CD14-positive monocyte (primary cell): ENCODE results near the gene D2HGDH. TPM values are rescaled to one million over a fixed set of nuclear protein-coding genes. Genes with fewer than 3 reads are reported as not detected.

Experiments
- DNase-seq, 3 donors: peaks; one replicate each; pipeline ENCODE4 v3.0.0-alpha.2; 2011 to 2022
- H2AFZ ChIP-seq: 2 replicates; pipeline ENCODE4 v1.6.0; 2012; ENCODE audit warnings: mild to moderate bottlenecking, low read depth, low read length, inconsistent platforms; ENCODE audit not compliant: insufficient read depth, poor library complexity, severe bottlenecking
- H3K27ac ChIP-seq, 2 donors: 1 replicate in 1 of 2; 2 replicates in 1 of 2; pipeline ENCODE4 v1.5.1; 2012 to 2013; ENCODE audit warnings: low read length in 2 of 2, control low read depth in 1 of 2, inconsistent platforms in 1 of 2, low read depth in 1 of 2, mild to moderate bottlenecking in 1 of 2
- H3K27me3 ChIP-seq, 2 donors: one replicate each; pipeline versions ENCODE4 v1.6.0 to v1.6.1; 2011 to 2013; ENCODE audit warnings: low read length in 2 of 2; ENCODE audit not compliant: control insufficient read depth in 2 of 2, insufficient read depth in 2 of 2
- H3K36me3 ChIP-seq, 2 donors: replicated peaks in 1 of 2; 1 replicate in 1 of 2; 2 replicates in 1 of 2; pipeline versions ENCODE4 v1.5.1 to v1.6.1; 2012 to 2013; ENCODE audit warnings: low read length in 2 of 2, control low read depth in 1 of 2, inconsistent platforms in 1 of 2, mild to moderate bottlenecking in 1 of 2; ENCODE audit not compliant: insufficient read depth in 2 of 2, control insufficient read depth in 1 of 2
- H3K4me1 ChIP-seq, 2 donors: 1 replicate in 1 of 2; 2 replicates in 1 of 2; pipeline versions ENCODE4 v1.5.1 to v1.6.1; 2012 to 2013; ENCODE audit warnings: low read length in 2 of 2, control low read depth in 1 of 2, inconsistent platforms in 1 of 2, mild to moderate bottlenecking in 1 of 2, moderate library complexity in 1 of 2; ENCODE audit not compliant: insufficient read depth in 2 of 2, control insufficient read depth in 1 of 2
- H3K4me2 ChIP-seq: replicated peaks from 2 replicates; pipeline ENCODE3; 2012; ENCODE audit warnings: low read length, moderate library complexity, mild to moderate bottlenecking; ENCODE audit not compliant: poor library complexity, severe bottlenecking; ENCODE audit errors: extremely low read depth
- H3K4me3 ChIP-seq, 3 experiments: fragments of 200-600 bp in 1 of 3; sonication (generic) in 1 of 3; replicated peaks in 1 of 3; 1 replicate in 2 of 3; 2 replicates in 1 of 3; pipeline ENCODE4 v1.5.1; 2011 to 2013; ENCODE audit warnings: low read length in 3 of 3, mild to moderate bottlenecking in 3 of 3, control low read depth in 2 of 3, low read depth in 2 of 3, inconsistent platforms in 1 of 3, moderate library complexity in 1 of 3
- H3K79me2 ChIP-seq: 2 replicates; pipeline ENCODE4 v1.6.0; 2012; ENCODE audit warnings: mild to moderate bottlenecking, control low read depth, inconsistent platforms, low read length, moderate library complexity; ENCODE audit not compliant: insufficient read depth
- H3K9ac ChIP-seq: 2 replicates; pipeline ENCODE4 v1.6.0; 2017; ENCODE audit warnings: low read length, mild to moderate bottlenecking; ENCODE audit not compliant: insufficient read depth, poor library complexity, severe bottlenecking
- H3K9me3 ChIP-seq, 2 donors: replicated peaks in 1 of 2; 1 replicate in 1 of 2; 2 replicates in 1 of 2; pipeline versions ENCODE4 v1.5.1 to v1.6.1; 2012 to 2013; ENCODE audit warnings: low read length in 2 of 2, control low read depth in 1 of 2; ENCODE audit not compliant: control insufficient read depth in 1 of 2, insufficient read depth in 1 of 2
- H4K20me1 ChIP-seq: 2 replicates; pipeline ENCODE4 v1.6.0; 2012; ENCODE audit warnings: mild to moderate bottlenecking, low read length, control low read depth, moderate library complexity; ENCODE audit not compliant: insufficient read depth
- H3K27ac Mint-ChIP-seq, 7 donors: one replicate each; pipeline ENCODE4 v1.8.0; 2020; ENCODE audit warnings: mild to moderate bottlenecking in 7 of 7, mixed read lengths in 7 of 7, moderate library complexity in 6 of 7, inconsistent platforms in 2 of 7
- H3K27me3 Mint-ChIP-seq, 3 donors: one replicate each; pipeline ENCODE4 v1.8.0; 2021 to 2022; ENCODE audit warnings: low read depth in 3 of 3, mild to moderate bottlenecking in 3 of 3, mixed read lengths in 3 of 3, moderate library complexity in 3 of 3, inconsistent platforms in 1 of 3
- H3K36me3 Mint-ChIP-seq, 2 donors: one replicate each; pipeline ENCODE4 v1.8.0; 2020; ENCODE audit warnings: mixed read lengths in 2 of 2, inconsistent platforms in 1 of 2, mild to moderate bottlenecking in 1 of 2
- H3K4me1 Mint-ChIP-seq: one replicate; pipeline ENCODE4 v1.8.0; 2020; ENCODE audit warnings: mild to moderate bottlenecking, mixed read lengths
- H3K4me3 Mint-ChIP-seq, 2 donors: one replicate each; pipeline ENCODE4 v1.8.0; 2020; ENCODE audit warnings: mild to moderate bottlenecking in 2 of 2, mixed read lengths in 2 of 2, moderate library complexity in 1 of 2
- H3K9me3 Mint-ChIP-seq, 7 donors: one replicate each; pipeline ENCODE4 v1.8.0; 2020 to 2022; ENCODE audit warnings: mixed read lengths in 7 of 7, mild to moderate bottlenecking in 6 of 7, moderate library complexity in 6 of 7, inconsistent platforms in 2 of 7
- CTCF ChIP-seq: fragments of 200-600 bp; IDR thresholded peaks from one replicate; pipeline ENCODE4 v1.8.0; 2022; ENCODE audit warnings: antibody characterized with exemption, mild to moderate bottlenecking
- WGBS: methylation state at CpG from one replicate; pipeline ENCODE4 v1.1.5; 2013; ENCODE audit warnings: missing lambda C conversion rate; ENCODE audit not compliant: insufficient coverage; 5-methylcytosine and 5-hydroxymethylcytosine counted together
- intact Hi-C, 2 donors: fragments of 100-400 bp; cut with micrococcal nuclease; formaldehyde crosslinking; loops; one replicate each; pipeline versions ENCODE4 v1.15.0 to v1.15.1; 2023
- polyA plus RNA-seq, 3 donors: library from polyadenylated mRNA; depleted of rRNA in 1 of 3; unstranded in 2 of 3; stranded (reverse) in 1 of 3; fragments of 300-500 nt in 2 of 3; fragments of >200 nt in 1 of 3; fragmentation: Illumina TruSeq in 2 of 3; gene quantifications; 1 replicate in 2 of 3; 2 replicates in 1 of 3; pipeline ENCODE4 v1.2.3, GENCODE V29; 2012 to 2021

The D2HGDH gene
- polyA plus RNA-seq, 3 donors = 1.0 to 57.1 (median 1.1) TPM

DNA sequence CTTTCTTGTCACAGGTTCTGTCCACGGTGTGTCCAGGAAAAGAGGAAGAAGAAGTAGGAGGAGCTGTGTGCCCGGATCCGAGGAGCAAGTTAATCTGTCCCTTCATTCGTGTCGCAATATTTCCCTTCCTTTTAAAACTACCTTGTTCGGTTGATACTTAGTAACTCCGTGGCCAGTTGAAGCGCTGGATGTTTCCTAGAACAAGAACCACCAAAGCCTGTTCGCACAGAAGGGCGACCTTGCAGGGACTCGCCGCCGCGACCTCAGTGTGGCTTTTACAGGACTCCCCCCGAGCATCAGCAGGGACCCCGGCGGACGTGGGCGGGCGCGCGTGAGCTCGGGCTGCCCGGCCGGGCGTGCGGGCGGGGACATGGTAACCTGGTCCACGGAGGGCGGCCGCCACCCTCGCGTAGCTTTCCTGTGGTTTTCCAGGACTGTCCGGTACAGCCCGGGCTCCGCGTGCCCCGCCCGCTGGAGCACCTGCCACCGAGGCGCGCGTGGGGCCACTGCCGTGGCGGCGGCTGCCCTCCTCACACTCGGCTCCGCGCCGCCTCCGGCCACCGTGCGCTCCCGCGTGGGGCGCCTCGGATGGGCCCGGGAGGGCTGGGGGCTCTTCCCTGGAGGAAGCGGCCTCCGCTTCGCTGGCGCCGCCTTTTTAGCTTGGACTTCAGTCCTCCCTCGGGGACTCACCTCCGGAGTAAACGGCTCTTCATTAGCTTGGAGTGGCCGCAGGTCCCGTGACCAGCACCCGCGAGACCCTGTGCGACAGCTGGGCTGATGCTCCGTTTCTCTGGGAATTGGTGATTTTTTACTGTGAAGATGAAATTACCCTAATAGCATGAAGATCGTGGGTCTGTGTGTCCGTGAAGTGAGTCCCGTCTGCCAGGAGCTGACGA lies 9.2 kb upstream of the D2HGDH start:
- H3K36me3 Mint-ChIP-seq = peaks cover 39 to 49% of the 10 kb centered on the region in 2 donors
- peaks cover 7% of the 10 kb centered on the region for H3K4me1 Mint-ChIP-seq
- no peak for DNase-seq
- intact Hi-C loops = no loop called here
- no peak overlapping the region for H2AFZ ChIP-seq
- no peak overlapping the region for H3K4me3 Mint-ChIP-seq
- no peak overlapping the region for H3K27ac ChIP-seq
- H3K36me3 ChIP-seq = peaks cover 27 to 41% of the 10 kb centered on the region in 2 donors
- H3K9me3 Mint-ChIP-seq = peaks cover 31 to 43% (median 41%) of the 10 kb centered on the region in 7 donors
- 92% methylated on average over 68 of the region's 76 CpGs for WGBS
- peaks cover 31 to 51% of the 10 kb centered on the region in 2 donors for H3K9me3 ChIP-seq
- no peak overlapping the region for H3K4me2 ChIP-seq
- H3K4me1 ChIP-seq = peaks cover 0 to 2% of the 10 kb centered on the region in 2 donors
- no peak overlapping the region for H3K4me3 ChIP-seq
- no peaks in the 10 kb centered on the region for H3K27me3 ChIP-seq
- H3K9ac ChIP-seq = no peak overlapping the region
- H3K27me3 Mint-ChIP-seq = peaks cover 0 to 2% (median 0%) of the 10 kb centered on the region in 3 donors
- no peaks in the 10 kb centered on the region for H3K79me2 ChIP-seq
- peak overlapping the region in 1 of 7 donors; percentile 45 for H3K27ac Mint-ChIP-seq
- TF ChIP-seq CTCF = no peak
- no peaks in the 10 kb centered on the region for H4K20me1 ChIP-seq

GRCh38 chr2:241726459-241726858 lies 8.0 kb upstream of the D2HGDH start:
- Histone ChIP-seq H3K4me1 (peaks cover 7 to 15% of the 10 kb centered on the region in 2 donors), H3K9ac (no peak overlapping the region), H3K27me3 (no peaks in the 10 kb centered on the region), H3K4me2 (no peak overlapping the region), H3K9me3 (peaks cover 30 to 39% of the 10 kb centered on the region in 2 donors), H3K79me2 (no peaks in the 10 kb centered on the region), H4K20me1 (no peaks in the 10 kb centered on the region), H3K36me3 (peaks cover 16 to 29% of the 10 kb centered on the region in 2 donors), H2AFZ (no peak overlapping the region), H3K27ac (no peak overlapping the region), H3K4me3 (no peak overlapping the region)
- no peak for TF ChIP-seq CTCF
- Mint-ChIP-seq H3K9me3 (peaks cover 29 to 38% (median 35%) of the 10 kb centered on the region in 7 donors), H3K4me3 (no peak overlapping the region), H3K27ac (no peak overlapping the region), H3K4me1 (peaks cover 17% of the 10 kb centered on the region), H3K27me3 (peaks cover 0 to 2% (median 0%) of the 10 kb centered on the region in 3 donors), H3K36me3 (peaks cover 29 to 36% of the 10 kb centered on the region in 2 donors)
- WGBS = 97% methylated on average over 13 of the region's 16 CpGs
- intact Hi-C loops = no loop called here
- no peak for DNase-seq
